HEK293T (cell line): ENCODE measurements around the gene HPS3.

Source experiments
- BHLHE40 ChIP-seq: fragments of 450-650 bp; IDR thresholded peaks from 2 replicates; pipeline ENCODE4 v1.6.1; 2016; ENCODE audit warnings: mild to moderate bottlenecking, moderate library complexity, borderline replicate concordance
- ELF4 ChIP-seq: fragments of 450-650 bp; IDR thresholded peaks from 2 replicates; pipeline ENCODE4 v1.6.1; 2017; ENCODE audit warnings: antibody characterized with exemption
- FOXM1 ChIP-seq: fragments of 450-650 bp; IDR thresholded peaks from 2 replicates; pipeline ENCODE4 v1.6.1; 2017; ENCODE audit warnings: mild to moderate bottlenecking, borderline replicate concordance
- L3MBTL2 ChIP-seq: fragments of 450-650 bp; conservative IDR thresholded peaks from 2 replicates; pipeline ENCODE4 v1.6.1; 2016; ENCODE audit warnings: mild to moderate bottlenecking
- SP1 ChIP-seq: fragments of 450-650 bp; IDR thresholded peaks from 2 replicates; pipeline ENCODE4 v1.6.1; 2017
- ZNF384 ChIP-seq: fragments of 450-650 bp; IDR thresholded peaks from 2 replicates; pipeline ENCODE4 v1.6.1; 2016

DNA sequence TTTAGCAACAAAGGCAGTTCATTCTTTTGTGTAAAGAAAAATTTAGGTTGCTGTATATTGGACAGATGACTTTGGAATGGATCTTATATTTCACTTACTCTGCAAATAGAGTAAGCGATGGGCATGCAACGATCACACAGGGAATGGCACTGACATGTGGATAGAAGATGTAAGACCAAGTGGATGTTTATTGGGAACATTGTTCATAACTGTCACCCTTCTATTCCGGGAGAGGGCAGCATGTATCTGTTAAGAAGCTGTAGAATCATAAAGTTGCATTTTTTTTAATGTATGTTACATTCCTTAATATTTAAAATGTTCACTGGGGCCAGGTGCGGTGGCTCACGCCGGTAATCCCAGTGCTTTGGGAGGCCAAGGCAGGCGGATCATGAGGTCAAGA lies 41.2 kb downstream of the HPS3 start:
- no peak for TF ChIP-seq BHLHE40
- TF ChIP-seq ZNF384, result no peak
- TF ChIP-seq FOXM1, result no peak
- no peak for TF ChIP-seq SP1
- no peak for TF ChIP-seq ELF4
- no peak for TF ChIP-seq L3MBTL2
